HG03442 (cell line): ENCODE measurements around the gene HOXD10.

Experiments used
- ATAC-seq: cut with Tn5 transposase; IDR thresholded peaks from one replicate; pipeline ENCODE4 v1.9.1; 2021; ENCODE audit warnings: mild to moderate bottlenecking, moderate library complexity; ENCODE audit not compliant: unreplicated experiment

HOXD10 gene

DNA sequence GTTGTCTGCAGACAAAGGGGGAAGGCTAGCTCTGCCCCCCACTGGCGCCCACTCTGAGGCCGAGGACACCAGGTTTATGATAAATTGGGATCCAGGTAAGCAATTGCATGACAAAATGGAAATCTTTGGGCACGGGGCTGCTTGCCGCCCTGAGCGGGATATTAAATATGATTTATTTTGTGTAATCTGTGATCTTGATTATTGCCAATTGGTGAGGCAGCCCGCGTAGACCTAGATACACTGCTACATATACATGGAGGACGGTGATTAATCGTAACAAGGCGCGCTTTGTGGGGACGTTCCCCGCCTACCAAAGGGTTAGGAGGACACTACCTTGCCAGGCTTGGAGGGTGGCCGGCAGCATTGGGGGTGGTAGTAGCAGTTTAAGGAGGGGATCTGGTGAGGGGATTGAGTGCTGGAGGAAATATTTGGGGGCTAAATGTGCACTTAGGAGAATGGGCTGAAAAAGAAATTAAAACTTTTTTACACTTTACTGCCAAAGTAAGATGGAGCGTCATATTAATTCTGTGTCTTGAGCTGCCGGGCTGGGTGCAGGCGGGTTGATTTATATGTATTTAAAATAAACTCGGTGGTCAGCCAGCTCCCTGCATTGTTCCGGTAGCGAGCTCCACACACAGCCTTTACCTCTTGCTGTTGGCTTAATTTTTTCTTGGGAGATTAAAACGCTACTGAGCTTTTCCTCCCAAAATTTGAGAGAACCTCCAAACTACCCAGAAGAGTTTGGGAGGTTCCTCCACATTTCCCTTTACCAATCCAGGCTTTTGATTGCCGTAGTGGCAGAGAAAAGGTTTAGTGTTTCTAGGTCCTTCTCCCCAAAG lies 44.6 kb downstream of the HOXD10 start:
- no peak for ATAC-seq

DNA sequence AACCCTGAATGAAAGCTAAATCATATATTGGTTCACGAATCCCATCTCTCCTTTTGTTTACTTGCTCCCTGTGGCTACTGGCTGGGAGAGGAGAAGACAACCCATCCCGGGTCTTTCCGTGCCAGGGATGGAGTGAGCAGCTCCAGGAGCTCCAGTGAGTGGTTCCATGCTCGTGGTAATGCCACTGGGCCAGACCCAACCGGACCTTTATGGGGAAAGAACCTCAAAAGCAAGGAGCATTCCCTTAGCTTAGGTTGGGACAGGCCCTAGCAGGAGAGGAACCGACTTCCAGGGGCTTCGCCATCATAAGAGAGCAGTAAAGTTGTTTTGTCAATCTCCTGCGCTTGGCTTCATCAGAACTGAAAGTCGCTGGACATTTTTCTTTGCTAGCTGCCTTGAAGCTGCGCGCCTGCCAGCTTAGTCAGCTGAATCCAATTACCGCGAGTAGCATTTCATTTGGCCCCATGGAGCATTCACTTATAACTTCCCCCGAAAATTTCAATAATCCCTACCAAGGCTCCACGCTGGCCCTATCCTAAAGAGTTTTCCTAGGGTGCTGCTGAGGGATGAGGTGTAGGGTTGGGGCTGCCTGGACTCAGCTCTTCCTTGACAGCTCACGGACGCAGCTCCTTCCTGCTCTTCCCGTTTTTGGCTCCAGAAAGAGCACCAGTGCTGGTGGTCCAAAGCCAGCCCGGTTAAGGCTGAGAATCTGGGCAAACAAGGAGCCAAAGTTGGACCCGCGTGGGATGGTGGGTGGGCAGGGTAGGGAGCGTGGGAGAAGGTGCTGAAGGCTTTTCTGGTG lies 45.4 kb downstream of the HOXD10 start:
- no peak for ATAC-seq

DNA sequence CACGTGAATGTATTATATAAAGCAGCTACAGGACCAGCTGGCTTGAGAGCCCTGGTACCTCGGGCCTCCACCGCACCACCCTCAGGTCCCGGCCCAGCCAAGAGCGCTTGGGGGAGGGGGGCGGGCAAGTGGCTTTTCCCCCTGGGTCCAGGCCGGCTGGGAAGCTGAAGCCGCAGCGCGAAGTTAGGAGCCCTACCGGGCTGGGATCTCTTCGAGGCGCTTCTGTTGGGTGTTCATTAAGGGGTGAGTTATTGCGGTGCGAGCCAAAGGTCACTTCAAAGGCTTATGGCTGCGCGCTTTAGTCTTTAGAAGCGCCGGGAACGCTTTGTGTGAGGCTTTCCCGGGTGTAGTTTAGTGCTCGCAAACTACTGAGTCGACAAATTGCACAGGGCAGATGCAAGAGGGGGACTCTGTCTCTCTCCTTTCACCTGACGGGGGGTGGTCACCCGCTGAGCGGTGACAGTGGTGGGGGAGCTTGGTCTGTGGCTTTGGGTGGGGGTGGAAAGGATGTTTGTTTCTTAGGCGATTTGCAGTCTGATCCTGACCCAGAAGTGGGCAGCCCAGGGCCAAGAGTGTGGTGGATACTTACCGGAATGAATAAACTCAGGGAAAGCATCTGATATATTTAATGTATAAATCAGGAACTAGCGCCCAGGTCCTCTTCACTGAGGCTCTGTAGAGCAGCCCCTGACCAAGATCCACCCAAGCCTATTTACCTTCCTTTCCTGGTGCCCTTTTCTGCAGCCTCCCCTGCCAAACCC lies 46.5 kb downstream of the HOXD10 start:
- no peak for ATAC-seq

DNA sequence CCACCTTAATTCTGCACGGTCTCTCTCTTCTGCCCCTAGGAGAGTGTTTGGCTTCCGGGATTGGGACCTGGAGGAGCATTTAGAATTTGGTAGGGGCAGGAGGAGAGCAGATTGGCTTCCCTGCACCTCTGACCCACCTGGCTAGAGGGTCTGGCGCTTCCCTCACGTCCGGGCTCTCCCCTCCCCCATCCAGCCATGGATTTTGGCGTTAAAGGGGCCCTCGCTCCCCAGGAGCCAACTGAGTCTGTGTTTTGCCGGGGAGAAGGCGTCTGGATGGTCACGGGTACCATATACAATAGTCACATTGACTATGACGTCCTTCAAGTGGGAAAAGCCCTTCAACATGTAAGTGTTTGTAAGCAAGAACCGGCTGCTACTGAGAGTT lies 47.1 kb downstream of the HOXD10 start:
- ATAC-seq: no peak

DNA sequence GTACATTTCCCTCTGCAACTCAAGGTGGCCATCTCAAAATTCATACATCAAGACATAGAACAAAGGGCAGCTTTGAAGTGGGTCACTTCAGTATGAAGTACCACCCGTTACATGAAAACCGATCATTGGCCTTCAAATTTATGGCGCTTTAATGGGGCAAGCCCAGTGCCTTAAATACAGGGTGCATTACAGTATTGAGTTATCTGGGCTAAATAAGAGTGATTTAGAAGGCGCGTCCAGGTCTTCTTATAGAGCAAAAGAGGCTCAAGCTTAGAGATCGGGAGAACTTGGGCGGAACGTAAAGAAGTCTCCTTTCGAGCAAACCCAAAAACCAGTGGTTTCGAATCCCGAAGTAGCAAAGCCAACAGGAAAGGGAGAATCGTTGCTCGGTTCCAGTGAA lies 47.6 kb downstream of the HOXD10 start:
- no peak for ATAC-seq

DNA sequence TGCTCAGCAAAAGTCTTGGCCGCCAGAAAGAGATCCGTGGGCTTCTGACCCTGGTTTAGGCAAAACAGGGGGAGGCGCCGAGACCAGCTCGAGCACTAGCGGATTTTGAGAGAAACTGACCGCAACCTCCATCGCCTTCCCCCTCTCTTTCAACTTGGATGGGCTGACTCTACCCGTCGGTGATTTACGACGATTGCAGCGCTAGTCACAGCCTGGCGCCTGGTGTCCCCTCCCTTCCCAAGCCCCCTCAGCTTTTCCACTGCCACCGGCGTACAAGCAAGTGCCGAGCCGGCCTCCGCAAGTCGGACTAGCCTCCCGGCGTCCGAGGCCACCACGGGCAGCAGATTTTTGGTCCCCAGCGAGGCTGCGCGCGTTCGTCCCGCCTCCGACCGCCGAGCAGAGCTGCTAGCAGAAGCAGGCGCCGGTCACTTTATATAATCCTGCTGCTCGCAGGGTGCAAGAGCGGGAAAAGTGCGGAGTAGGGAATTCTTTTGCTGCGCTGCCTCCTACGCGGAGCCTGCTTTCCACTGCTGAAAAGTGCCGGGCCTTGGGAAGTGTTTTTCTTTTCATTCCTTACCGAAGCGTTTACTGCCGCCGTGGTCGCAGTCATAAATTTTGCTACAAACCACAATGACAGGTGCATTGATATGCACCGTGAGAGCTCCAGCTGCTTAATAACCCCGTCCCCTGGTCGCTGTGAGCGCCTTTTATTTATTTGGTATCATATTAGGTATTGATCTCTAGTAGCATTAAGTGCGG lies 48.2 kb downstream of the HOXD10 start:
- no peak for ATAC-seq

DNA sequence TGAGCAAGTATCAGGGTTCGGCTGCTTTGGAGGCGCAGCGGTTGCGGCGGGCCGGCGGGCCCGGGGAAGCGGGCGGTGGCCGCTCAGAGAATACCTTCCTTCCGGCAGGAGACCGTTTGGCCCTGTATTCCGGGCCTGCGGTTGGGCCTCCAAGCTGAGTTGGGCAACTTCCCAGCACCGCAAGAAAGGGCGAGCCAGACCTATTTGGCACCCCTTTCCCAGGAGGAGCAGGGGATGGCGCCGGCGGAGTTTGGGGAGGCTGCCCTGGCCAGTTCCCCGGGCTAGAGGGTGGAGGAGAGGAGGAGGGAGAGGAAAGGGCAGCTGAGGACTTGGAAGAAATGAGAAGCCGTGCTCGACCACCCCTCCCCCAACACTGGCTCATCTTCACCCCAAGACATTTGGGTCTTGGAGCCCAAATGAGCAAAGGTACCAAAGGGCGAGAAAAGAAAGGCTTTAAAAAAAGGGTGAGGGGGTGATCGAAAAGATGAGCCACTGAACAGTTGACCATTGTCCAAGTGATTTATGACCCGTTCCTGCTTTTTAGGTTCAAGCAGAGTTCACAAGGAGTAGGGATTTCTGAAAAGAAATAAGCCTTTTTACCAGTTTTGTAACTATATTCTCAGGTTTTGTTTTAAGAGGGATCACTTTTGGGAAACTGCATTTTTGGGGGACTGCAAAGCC lies 48.9 kb downstream of the HOXD10 start:
- ATAC-seq: no peak

DNA sequence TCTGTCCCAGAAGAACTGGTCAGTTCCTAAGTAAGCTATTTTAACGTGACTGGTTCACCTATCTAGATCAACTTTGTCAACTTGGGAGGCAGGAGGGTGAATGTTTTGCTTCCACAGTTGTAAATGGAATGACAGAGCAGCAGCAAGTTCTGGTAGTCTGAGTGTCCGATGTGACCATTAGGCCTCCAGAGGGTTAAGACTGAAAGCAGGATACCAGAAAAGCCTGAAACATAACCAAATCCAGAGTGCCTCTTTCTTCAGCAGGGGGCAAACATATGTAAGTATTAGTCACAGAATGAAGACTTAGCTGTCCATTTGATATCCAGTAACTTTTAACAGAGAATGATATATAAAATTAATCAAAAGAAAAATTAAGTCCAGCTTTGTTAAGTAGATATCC lies 49.7 kb downstream of the HOXD10 start:
- ATAC-seq: no peak

DNA sequence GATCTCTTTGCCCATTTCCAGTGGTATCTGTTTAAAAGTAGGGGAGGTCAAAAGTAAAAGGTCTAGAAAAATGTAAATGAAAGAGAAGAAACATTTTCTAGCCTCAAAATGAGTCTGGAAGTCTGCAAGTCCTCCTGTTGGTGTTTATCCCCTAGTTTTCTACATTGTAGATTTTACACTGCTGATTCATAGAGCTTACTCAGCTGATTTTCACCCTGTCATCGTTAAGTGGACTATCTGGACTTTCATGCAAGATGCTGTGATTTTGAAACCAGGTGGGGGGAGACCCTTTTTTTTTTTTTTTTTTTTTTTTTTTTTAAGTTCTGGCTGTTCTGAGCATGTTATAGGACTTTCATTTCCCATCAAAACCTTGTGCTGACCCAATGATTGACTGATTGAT lies 50.8 kb downstream of the HOXD10 start:
- no peak for ATAC-seq

DNA sequence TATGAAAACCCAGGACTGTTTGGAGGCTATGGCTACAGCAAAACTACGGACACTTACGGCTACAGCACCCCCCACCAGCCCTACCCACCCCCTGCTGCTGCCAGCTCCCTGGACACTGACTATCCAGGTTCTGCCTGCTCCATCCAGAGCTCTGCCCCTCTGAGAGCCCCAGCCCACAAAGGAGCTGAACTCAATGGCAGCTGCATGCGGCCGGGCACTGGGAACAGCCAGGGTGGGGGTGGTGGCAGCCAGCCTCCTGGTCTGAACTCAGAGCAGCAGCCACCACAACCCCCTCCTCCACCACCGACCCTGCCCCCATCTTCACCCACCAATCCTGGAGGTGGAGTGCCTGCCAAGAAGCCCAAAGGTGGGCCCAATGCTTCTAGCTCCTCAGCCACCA lies 52.6 kb downstream of the HOXD10 start:
- no peak for ATAC-seq
